ENCODE measurements around the gene FDPS. TPM values are rescaled to one million over a fixed set of nuclear protein-coding genes. Genes with fewer than 3 reads are reported as not detected.

FDPS gene
- total and polyA plus RNA-seq, 2 donors (not counting 1 experiment from before 2014, with no cell fraction given), result 88.3 to 128 TPM

GRCh38 chr1:155321639-155322503 lies 13.2 kb downstream of the FDPS start:
- H3K9me3 Mint-ChIP-seq (ENCODE audit: insufficient read depth), result no peaks in the 10 kb centered on the region
- no peak for TF ChIP-seq EZH2 (IDR thresholded peaks at IDR 0.05; ENCODE audit: borderline replicate concordance, insufficient read depth, low read depth, low read length, poor library complexity, severe bottlenecking)
- no peak for TF ChIP-seq CTCF (IDR thresholded peaks at IDR 0.05)
- Histone ChIP-seq H3K4me1 (ENCODE audit: control insufficient read depth in 2 of 2, insufficient read depth in 2 of 2, low read length in 2 of 2) (peaks cover 17 to 35% of the 10 kb centered on the region in 2 donors), H3K9ac (ENCODE audit: low read length) (peak overlapping the region; percentile 98), H3K36me3 (replicated peaks in 1 of 2; ENCODE audit: control extremely low read depth in 1 of 2, control insufficient read depth in 1 of 2, extremely low read depth in 1 of 2, insufficient read depth in 2 of 2, low read length in 1 of 2) (peaks cover 0 to 3% of the 10 kb centered on the region in 2 experiments), H3K4me3 (ENCODE audit: control extremely low read depth in 1 of 5, extremely low read depth in 1 of 5, insufficient read depth in 1 of 5, low read depth in 2 of 5, low read length in 4 of 5) (peak overlapping the region in 2 of 5 experiments; percentile 84 to 97), H3K79me2 (ENCODE audit: control insufficient read depth, insufficient read depth, low read length) (peaks cover 4% of the 10 kb centered on the region), H3K4me2 (replicated peaks; ENCODE audit: low read depth, low read length, poor library complexity, severe bottlenecking) (peak overlapping the region; percentile 99), H4K20me1 (ENCODE audit: control insufficient read depth, insufficient read depth, low read length, poor library complexity, severe bottlenecking) (no peaks in the 10 kb centered on the region), H2AFZ (ENCODE audit: insufficient read depth, low read depth, low read length, poor library complexity, severe bottlenecking) (no peak overlapping the region), H3K27ac (ENCODE audit: low read length in 2 of 2) (no peak overlapping the region), H3K9me3 (ENCODE audit: control extremely low read depth in 1 of 3, control insufficient read depth in 2 of 3, insufficient read depth in 1 of 3, low read length in 2 of 3) (peaks cover 0 to 2% (median 0%) of the 10 kb centered on the region in 3 donors), H3K27me3 (replicated peaks in 1 of 4; ENCODE audit: control extremely low read depth in 1 of 4, control insufficient read depth in 3 of 4, insufficient read depth in 4 of 4, low read length in 3 of 4) (no peaks in the 10 kb centered on the region)
- ATAC-seq (ENCODE audit: low read depth) (no peak), DNase-seq (peak; percentile 28)
- intact Hi-C loops (cut with micrococcal nuclease), result loop anchor here (2.0 to 10.0 kb wide), 3 partner anchors 241 to 1183 kb away; partner anchors contain the start of genes ASH1L and MEF2D
- WGBS (ENCODE audit: insufficient coverage), result 85% methylated on average over 25 of the region's 27 CpGs
- no peaks in the 10 kb centered on the region for H3K27me3 Mint-ChIP-seq
- peaks cover 36% of the 10 kb centered on the region for H3K4me1 Mint-ChIP-seq
- peak overlapping the region; percentile 83 for H3K4me3 Mint-ChIP-seq
- POLR2A ChIA-PET, result interaction anchor here (0.6 to 1.6 kb wide), 2 partner anchors 49 to 63 kb away, joined by 3 to 6 read pairs; partner anchors contain the start of gene CLK2
- peak overlapping the region; percentile 53 for H3K27ac Mint-ChIP-seq
- CTCF ChIA-PET, result interaction anchor here (0.7 to 6.5 kb wide), 13 partner anchors 10 to 145 kb away, joined by 3 to 128 read pairs (median 5); partner anchors contain the start of genes CLK2, FDPS, MTX1 and PKLR
